Stimulated activated naive CD8-positive, alpha-beta T cell treated with anti-CD3 and anti-CD28 coated beads, Interleukin-15, amount 100 ng/mL, for 72 hours (primary cell): ENCODE measurements around the gene HOXA5.
A peak's percentile ranks its signal among the peaks of the same experiment; 100 is the strongest.

Source experiments
- ATAC-seq: fragments of 150-1000 bp; cut with Tn5 transposase; 2 replicates; pipeline ENCODE4 v1.10.0; 2021; ENCODE audit warnings: mild to moderate bottlenecking, moderate library complexity
- DNase-seq, 2 donors: peaks; one replicate each; pipeline ENCODE4 v3.0.0; 2021 to 2022
- H3K27ac Mint-ChIP-seq, 2 donors: one replicate each; pipeline ENCODE4 v1.8.0; 2022; ENCODE audit warnings: mild to moderate bottlenecking in 2 of 2, mixed read lengths in 2 of 2, moderate library complexity in 2 of 2
- H3K27me3 Mint-ChIP-seq: one replicate; pipeline ENCODE4 v1.8.0; 2022; ENCODE audit warnings: mixed read lengths
- H3K4me1 Mint-ChIP-seq: one replicate; pipeline ENCODE4 v1.8.0; 2022; ENCODE audit warnings: mild to moderate bottlenecking, mixed read lengths
- H3K4me3 Mint-ChIP-seq, 2 donors: one replicate each; pipeline ENCODE4 v1.8.0; 2022; ENCODE audit warnings: mild to moderate bottlenecking in 2 of 2, mixed read lengths in 2 of 2, moderate library complexity in 1 of 2
- H3K9me3 Mint-ChIP-seq, 2 donors: one replicate each; pipeline ENCODE4 v1.8.0; 2022; ENCODE audit warnings: mixed read lengths in 2 of 2

HOXA5 gene

DNA sequence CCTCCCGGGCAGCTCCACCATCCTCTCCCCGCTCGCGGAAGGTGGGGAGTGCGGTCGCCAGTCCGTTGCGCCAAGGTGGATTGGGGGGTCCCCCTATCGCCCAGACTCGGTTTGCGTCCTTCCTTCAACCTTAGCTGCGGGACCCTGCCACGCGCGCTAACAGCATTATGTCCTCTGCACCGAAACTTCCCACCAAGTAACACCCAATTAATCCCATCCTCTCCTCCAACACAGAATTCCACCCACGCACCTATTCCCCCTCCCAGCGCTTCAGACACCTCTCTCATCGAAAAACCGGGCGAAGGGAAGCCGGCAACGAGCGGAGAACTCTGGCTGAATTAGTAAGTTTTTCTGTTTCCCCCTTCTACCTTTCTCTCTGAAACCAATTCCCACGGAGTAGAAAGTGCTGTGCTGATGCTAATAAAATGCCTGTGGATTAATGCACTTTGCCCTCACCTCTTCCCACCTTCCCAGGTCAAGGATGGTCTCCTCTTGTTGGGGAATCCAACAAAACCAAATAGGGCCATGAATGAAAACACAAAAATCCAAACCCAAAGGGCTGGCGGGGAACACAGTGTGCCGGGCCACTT, 8.0 kb upstream of the HOXA5 start:
- H3K4me1 Mint-ChIP-seq: peaks cover 58% of the 10 kb centered on the region
- no peaks in the 10 kb centered on the region for H3K9me3 Mint-ChIP-seq
- ATAC-seq: no peak
- peaks cover 100% of the 10 kb centered on the region for H3K27me3 Mint-ChIP-seq
- H3K27ac Mint-ChIP-seq: peak overlapping the region in 1 of 2 donors; percentile 68
- peak overlapping the region; percentile 79 to 87 for H3K4me3 Mint-ChIP-seq
- DNase-seq: no peak

DNA sequence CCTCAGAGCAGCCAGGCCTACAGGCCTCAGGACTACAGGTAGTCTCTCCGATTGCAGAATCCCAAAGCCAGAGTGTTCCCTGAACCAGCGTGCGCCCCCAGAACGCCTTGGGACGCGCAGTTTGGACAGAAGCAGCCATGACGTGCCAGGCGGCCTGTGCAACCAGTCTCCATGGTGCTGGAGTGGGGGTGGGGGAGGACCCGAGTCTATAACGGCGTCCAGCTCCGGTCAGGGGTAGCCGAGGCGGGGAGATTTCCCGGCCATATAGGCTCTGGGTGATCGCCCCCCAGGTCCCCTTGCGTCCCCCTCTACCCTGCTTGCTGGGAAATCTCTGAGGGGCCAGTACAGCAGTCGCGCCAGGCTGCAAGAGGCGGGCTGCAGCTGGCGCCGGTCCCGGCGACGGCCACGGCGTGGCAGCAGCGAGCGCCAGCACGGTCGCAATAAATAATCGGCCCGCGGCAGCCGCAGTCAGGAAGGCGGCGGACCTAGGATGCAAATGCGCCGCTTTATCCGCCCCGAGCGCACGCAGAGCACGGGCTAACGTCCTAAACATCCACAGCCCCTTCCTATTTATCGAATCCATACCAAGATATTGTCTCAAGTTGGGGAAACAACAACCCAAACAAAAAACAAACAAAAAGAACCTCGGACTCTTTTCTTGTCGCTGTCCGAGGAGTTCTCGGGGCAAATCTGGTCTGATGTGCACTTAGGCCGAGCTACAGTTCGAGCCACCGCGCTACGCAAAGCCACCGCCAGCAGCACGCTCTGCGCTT, 7.3 kb upstream of the HOXA5 start:
- H3K4me3 Mint-ChIP-seq: peak overlapping the region; percentile 79 to 87
- no peak overlapping the region for H3K27ac Mint-ChIP-seq
- no peaks in the 10 kb centered on the region for H3K9me3 Mint-ChIP-seq
- ATAC-seq (peak; percentile 79), DNase-seq (peak; percentile 74 to 79)
- H3K27me3 Mint-ChIP-seq: peaks cover 100% of the 10 kb centered on the region
- peaks cover 52% of the 10 kb centered on the region for H3K4me1 Mint-ChIP-seq

DNA sequence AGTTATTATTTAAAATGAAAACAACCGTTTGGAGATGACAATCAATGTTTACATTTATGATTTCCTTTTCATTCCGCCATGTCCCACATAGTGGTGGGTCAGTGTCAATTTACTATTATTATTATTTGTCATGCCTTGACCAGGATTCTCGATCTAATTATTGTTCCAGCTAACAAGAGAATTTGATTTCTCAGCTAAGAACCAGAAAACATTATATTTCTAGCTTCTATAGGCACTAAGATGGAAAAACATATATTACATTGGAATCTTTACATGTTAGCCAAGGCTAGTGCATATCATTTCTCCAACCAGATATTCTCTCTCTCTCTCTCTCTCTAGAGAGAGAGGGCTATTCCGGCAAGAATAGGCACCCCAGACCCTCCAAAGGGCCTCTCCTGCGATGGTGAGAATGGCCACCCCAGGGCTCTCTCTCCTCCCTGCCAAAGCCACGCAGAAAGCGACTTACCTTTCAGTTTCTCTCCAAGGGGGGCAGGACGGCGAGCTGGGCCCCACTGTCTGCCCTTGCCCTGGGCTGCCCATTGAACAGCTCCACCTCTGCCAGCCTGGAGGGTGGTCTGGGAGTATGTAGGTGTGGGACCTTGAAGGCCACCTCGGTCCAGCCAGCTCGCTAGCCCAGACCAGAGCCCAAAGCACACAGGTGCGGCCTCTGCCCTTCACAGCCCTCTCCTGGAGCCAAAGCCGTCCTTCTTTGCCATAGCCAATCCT, 6.5 kb upstream of the HOXA5 start:
- peaks cover 100% of the 10 kb centered on the region for H3K27me3 Mint-ChIP-seq
- H3K9me3 Mint-ChIP-seq: no peaks in the 10 kb centered on the region
- peak overlapping the region; percentile 79 to 87 for H3K4me3 Mint-ChIP-seq
- peak; percentile 17 for ATAC-seq
- peak in 1 of 2 donors; percentile 9 for DNase-seq
- H3K4me1 Mint-ChIP-seq: peaks cover 44% of the 10 kb centered on the region
- no peak overlapping the region for H3K27ac Mint-ChIP-seq

GRCh38 chr7:27148756-27149641, 5.5 kb upstream of the HOXA5 start:
- Mint-ChIP-seq H3K4me3 (no peak overlapping the region), H3K27ac (no peak overlapping the region), H3K4me1 (peaks cover 35% of the 10 kb centered on the region), H3K27me3 (peaks cover 94% of the 10 kb centered on the region), H3K9me3 (no peaks in the 10 kb centered on the region)
- ATAC-seq (no peak), DNase-seq (no peak)

- ATAC-seq (no peak), DNase-seq (no peak)
- Mint-ChIP-seq H3K4me1 (peaks cover 35% of the 10 kb centered on the region), H3K9me3 (no peaks in the 10 kb centered on the region), H3K27me3 (peaks cover 86% of the 10 kb centered on the region), H3K27ac (no peak overlapping the region), H3K4me3 (peak overlapping the region; percentile 69 to 78)
These were observed 4.7 kb upstream of the HOXA5 start for GRCh38 chr7:27148031-27148755.

GRCh38 chr7:27147199-27148030, 3.9 kb upstream of the HOXA5 start, which contains the start of gene HOXA6:
Gene HOXA6 (minus strand): TSS chr7:27147774. CDS start chr7:27147749, 25 bp downstream.
- Mint-ChIP-seq H3K4me3 (peak within 1 kb of the TSS; percentile 69 to 78), H3K4me1 (peaks cover 33% of the 10 kb centered on the region), H3K27me3 (peaks cover 85% of the 10 kb centered on the region), H3K9me3 (no peaks in the 10 kb centered on the region), H3K27ac (no peak within 1 kb of the TSS)
- DNase-seq (no peak), ATAC-seq (no peak)

GRCh38 chr7:27146491-27147198, 3.2 kb upstream of the HOXA5 start:
- Mint-ChIP-seq H3K4me1 (peaks cover 26% of the 10 kb centered on the region), H3K27ac (no peak overlapping the region), H3K9me3 (no peaks in the 10 kb centered on the region), H3K4me3 (no peak overlapping the region), H3K27me3 (peaks cover 85% of the 10 kb centered on the region)
- no peak for DNase-seq
- no peak for ATAC-seq

DNA sequence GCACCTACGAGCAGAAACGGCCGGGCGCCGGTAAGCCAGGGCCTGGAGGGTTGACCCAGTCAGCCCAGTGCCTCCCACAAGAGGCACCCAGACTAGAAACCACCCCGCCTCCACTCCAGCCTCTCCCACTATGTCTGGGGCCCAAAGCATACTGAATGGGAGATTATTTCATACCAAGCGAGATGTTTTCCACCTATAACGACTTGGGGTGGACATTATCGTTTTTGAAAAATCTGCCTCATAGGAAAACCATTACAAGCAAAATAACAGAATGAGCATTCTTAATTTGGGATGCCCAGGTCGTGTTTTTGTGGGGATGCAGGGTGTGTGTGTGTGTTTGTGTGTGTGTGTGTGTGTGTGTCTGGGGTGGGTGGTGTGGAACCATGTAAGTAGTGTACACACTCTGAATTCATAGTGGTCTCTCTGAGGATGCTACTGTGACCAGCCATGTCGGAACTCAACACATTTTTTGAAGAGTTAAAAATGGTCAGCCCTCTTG, 2.5 kb upstream of the HOXA5 start:
- peaks cover 85% of the 10 kb centered on the region for H3K27me3 Mint-ChIP-seq
- DNase-seq: no peak

DNA sequence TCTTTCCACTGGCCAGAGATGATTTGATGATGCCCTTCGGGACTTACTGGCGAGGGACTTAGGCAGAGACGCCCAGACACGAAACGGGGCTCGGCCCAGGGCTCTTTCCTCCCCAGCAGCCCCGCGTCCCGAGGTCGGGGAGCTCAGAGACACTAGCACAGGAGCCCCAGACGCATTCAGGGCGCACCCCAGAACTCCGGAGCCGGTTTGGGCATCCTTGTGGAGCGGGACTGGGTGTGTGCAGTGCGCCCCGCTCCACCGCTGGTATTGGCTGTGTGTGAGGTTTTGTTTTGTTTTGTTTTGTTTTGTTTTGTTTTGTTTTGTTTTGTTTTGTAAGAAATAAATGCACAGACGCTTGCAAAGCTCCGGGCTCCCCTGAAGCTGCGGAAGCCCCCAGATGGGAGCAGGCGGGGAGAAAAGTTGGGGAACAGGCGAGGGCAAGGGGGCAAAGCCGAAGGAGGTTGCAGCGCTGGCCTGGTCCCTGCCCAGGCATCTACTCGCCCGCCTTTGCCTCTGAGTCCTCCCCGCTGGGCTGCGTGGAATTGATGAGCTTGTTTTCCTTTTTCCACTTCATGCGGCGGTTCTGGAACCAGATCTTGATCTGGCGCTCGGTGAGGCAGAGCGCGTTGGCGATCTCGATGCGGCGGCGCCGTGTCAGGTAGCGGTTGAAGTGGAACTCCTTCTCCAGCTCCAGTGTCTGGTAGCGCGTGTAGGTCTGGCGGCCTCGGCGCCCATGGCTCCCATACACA, 1.9 kb upstream of the HOXA5 start:
- DNase-seq (no peak), ATAC-seq (no peak)
- Mint-ChIP-seq H3K4me3 (no peak overlapping the region), H3K27ac (no peak overlapping the region), H3K4me1 (peaks cover 12% of the 10 kb centered on the region), H3K9me3 (no peaks in the 10 kb centered on the region), H3K27me3 (peaks cover 79% of the 10 kb centered on the region)

More for the DNA sequence above, 2.5 kb upstream of the HOXA5 start:
- Mint-ChIP-seq H3K27ac (no peak overlapping the region), H3K9me3 (no peaks in the 10 kb centered on the region), H3K4me3 (no peak overlapping the region), H3K4me1 (peaks cover 19% of the 10 kb centered on the region)
- no peak for ATAC-seq

DNA sequence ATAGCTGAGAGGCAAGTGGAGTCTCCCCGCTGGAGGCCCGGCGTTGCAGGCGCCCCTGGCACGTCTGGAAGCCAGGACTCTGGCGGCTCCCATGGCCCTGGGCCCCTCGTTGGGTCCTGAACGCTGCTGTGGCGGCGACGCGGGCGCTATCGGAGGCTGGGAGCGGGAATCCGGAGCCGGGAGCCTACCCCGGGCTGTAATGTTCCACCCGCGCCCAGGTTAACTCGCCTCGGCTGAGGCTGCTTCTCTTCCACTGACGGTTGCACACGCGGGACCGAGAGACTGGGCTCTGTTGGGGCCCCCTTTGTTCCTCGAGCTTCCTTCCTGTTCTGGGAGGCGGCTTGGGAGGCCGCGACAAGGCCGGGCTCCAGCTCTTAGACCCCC, 1.3 kb upstream of the HOXA5 start:
- no peak overlapping the region for H3K4me3 Mint-ChIP-seq
- H3K27ac Mint-ChIP-seq: no peak overlapping the region
- H3K9me3 Mint-ChIP-seq: no peaks in the 10 kb centered on the region
- H3K4me1 Mint-ChIP-seq: peaks cover 9% of the 10 kb centered on the region
- peaks cover 77% of the 10 kb centered on the region for H3K27me3 Mint-ChIP-seq
- no peak for DNase-seq
- ATAC-seq: no peak

GRCh38 chr7:27143950-27144780, 684 bp upstream of the HOXA5 start:
- peaks cover 76% of the 10 kb centered on the region for H3K27me3 Mint-ChIP-seq
- no peak overlapping the region for H3K4me3 Mint-ChIP-seq
- no peak overlapping the region for H3K27ac Mint-ChIP-seq
- DNase-seq (no peak), ATAC-seq (no peak)
- H3K9me3 Mint-ChIP-seq: no peaks in the 10 kb centered on the region
- peaks cover 9% of the 10 kb centered on the region for H3K4me1 Mint-ChIP-seq

DNA sequence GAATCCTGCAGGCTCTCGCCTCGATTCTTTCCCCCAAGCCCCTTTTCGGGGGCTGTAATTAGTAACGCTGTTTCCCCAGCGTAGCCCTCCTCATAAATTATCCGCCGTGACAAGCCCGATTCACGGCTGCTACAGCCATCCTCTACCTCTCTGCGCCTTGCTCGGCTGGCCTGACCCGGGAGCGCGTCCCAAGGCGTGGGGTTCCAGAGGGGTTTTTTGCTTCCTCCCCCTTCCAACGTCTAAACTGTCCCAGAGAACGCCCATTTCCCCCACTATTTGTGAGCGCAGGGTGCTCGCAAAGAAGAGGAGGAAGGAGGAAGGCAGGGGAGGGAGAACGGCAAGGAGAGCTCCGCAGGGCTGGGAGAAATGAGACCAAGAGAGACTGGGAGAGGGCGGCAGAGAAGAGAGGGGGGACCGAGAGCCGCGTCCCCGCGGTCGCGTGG, 880 bp downstream of the HOXA5 start:
- no peak for DNase-seq
- no peaks in the 10 kb centered on the region for H3K9me3 Mint-ChIP-seq
- peaks cover 75% of the 10 kb centered on the region for H3K27me3 Mint-ChIP-seq
- H3K4me3 Mint-ChIP-seq: peak overlapping the region in 1 of 2 donors; percentile 42
- peak overlapping the region in 1 of 2 donors; percentile 32 for H3K27ac Mint-ChIP-seq
- ATAC-seq: no peak
- H3K4me1 Mint-ChIP-seq: no peaks in the 10 kb centered on the region
